ENCODE measurements around the gene PCK1.

PCK1 gene

GRCh38 chr20:57595041-57596030, 34.4 kb downstream of the PCK1 start:
- DNase-seq (ENCODE audit: low read depth): no peak
- no peak overlapping the region for H3K4me3 ChIP-seq (ENCODE audit: low read depth, low read length)

DNA sequence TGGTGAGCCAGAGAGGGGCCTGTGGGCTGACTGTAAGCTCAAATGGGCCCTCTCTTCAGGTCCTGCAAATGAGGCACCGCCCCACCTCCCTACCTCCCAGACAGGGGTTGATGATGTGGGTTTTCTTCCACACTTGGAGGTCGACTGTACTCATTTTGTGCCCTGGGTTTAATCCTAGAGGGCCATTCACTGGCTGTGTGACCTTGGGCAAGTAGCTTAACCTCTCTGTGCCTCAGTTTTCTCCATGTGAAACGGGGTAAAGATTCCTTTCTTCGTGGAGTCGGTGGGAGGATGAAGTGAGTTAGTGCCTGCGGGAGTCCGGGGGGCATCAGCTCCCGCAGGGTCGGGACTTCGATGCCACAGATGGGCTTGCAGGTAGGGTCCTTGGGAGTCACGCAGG, 35.4 kb downstream of the PCK1 start:
- no peak for DNase-seq (ENCODE audit: low read depth)
- no peak overlapping the region for H3K4me3 ChIP-seq (ENCODE audit: low read depth, low read length)

- H3K4me3 ChIP-seq (ENCODE audit: low read depth, low read length): no peak overlapping the region
- DNase-seq (ENCODE audit: low read depth): no peak
These were observed 36.4 kb downstream of the PCK1 start for GRCh38 chr20:57596998-57597939.

- no peak overlapping the region for H3K4me3 ChIP-seq (ENCODE audit: low read depth, low read length)
- no peak for DNase-seq (ENCODE audit: low read depth)
These were observed 37.1 kb downstream of the PCK1 start for GRCh38 chr20:57598060-57598459.

GRCh38 chr20:57598491-57598890, 37.6 kb downstream of the PCK1 start:
- DNase-seq (ENCODE audit: low read depth): no peak
- no peak overlapping the region for H3K4me3 ChIP-seq (ENCODE audit: low read depth, low read length)

DNA sequence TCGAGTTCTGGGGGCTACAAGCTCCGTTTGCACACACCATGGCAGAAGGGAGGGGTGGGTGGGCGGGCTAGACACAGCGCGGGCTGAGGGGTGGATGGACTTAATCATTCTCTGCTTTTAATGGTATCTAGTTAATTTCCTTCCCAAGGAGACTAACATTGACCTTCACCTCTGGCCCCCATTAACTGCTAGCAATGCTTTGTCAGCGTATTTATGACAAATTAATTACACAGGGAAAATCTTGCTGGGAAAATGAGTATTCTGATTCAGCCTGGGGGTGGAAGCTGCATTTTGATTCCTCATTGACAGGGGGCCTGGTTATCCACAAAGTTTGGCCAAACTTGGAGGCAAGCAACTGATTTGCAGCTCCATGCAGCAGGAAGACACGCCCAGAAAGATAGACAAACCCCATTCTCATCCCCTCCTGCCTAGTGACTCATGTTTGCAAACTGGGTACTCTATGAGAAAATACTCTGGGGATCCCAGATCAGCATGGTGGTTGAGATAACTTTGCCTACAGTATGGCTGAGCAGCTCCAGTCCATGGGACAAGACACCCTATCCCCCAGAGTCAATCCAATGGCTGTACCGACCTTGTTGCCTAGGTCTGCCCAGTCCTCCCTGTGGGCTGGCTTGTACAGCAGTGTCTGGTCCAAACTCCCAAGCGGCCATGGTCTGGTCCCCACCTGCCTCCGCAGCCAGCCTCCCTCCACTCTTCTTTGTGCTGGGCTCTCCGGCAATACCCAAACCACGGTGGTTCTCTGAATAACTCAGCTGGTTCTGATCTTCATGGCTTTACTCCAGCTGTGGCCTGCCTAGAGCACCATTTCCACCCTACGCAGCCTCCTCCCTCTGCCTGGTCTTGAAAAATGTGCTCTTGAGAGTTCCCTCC, 39.7 kb downstream of the PCK1 start:
- H3K4me3 ChIP-seq (ENCODE audit: low read depth, low read length): no peak overlapping the region
- no peak for DNase-seq (ENCODE audit: low read depth)

DNA sequence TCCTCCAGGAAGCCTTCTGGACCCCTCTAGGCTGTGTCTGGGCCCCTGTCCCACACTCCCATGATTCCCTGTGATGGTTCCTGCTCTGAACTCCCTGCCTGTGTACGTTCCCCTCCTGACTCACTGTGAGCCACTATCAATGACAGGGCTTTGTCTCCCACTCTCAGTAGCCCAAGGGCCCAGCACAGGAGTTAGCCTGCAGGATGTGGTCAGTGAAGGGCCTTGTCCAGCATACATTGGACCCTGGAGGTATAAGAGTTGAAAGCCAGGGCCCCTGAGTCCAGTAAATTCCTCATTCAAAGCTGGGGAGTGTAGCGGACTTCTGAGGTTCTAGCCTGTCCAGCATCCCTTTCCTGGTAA, 40.3 kb downstream of the PCK1 start:
- H3K4me3 ChIP-seq (ENCODE audit: low read depth, low read length): no peak overlapping the region
- no peak for DNase-seq (ENCODE audit: low read depth)

- DNase-seq (ENCODE audit: low read depth): no peak
- no peak overlapping the region for H3K4me3 ChIP-seq (ENCODE audit: low read depth, low read length)
These were observed 40.8 kb downstream of the PCK1 start for GRCh38 chr20:57601737-57602136.

- DNase-seq (ENCODE audit: low read depth): no peak
- no peak overlapping the region for H3K4me3 ChIP-seq (ENCODE audit: low read depth, low read length)
These were observed 42.2 kb downstream of the PCK1 start for GRCh38 chr20:57603120-57603519.

DNA sequence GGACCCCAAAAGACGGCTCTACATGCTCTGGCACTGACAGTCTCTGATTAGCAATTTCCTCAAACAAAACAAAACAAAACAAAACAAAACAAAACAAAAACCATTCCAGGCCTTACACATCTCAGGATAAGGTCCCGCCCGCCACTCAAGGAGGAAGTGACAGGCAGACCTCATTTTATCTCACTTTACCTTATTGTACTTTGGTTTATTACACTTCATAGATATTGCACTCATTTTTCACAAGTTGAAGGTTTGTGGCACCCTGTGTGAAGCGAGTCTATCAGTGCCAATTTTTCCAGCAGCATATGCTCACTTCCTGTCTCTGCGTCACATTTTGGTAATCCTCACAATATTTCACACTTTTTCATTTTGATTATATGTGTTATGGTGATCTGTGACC, 44.1 kb downstream of the PCK1 start:
- no peak overlapping the region for H3K4me3 ChIP-seq (ENCODE audit: low read depth, low read length)
- DNase-seq (ENCODE audit: low read depth): no peak

DNA sequence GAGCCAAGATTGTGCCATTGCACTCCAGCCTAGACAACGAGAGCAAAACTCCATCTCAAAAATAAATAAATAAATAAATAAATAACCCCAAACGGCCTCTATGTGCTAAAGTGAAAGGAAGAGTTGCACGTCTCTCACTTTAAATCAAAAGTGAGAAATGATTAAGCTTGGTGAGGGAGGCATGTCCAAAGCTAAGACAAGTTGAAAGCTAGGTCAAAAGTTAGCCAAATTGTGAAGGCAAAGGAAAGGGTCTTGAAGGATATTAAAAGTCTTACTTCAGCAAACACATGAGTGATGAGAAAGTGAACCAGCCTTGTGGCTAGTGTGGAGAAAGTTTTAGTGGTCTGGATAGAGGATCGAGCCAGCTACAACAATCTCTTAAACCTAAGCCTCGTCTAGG, 45.0 kb downstream of the PCK1 start:
- H3K4me3 ChIP-seq (ENCODE audit: low read depth, low read length): no peak overlapping the region
- DNase-seq (ENCODE audit: low read depth): no peak

- H3K4me3 ChIP-seq (ENCODE audit: low read depth, low read length): no peak overlapping the region
- no peak for DNase-seq (ENCODE audit: low read depth)
These were observed 47.6 kb downstream of the PCK1 start for GRCh38 chr20:57608516-57608915.

DNA sequence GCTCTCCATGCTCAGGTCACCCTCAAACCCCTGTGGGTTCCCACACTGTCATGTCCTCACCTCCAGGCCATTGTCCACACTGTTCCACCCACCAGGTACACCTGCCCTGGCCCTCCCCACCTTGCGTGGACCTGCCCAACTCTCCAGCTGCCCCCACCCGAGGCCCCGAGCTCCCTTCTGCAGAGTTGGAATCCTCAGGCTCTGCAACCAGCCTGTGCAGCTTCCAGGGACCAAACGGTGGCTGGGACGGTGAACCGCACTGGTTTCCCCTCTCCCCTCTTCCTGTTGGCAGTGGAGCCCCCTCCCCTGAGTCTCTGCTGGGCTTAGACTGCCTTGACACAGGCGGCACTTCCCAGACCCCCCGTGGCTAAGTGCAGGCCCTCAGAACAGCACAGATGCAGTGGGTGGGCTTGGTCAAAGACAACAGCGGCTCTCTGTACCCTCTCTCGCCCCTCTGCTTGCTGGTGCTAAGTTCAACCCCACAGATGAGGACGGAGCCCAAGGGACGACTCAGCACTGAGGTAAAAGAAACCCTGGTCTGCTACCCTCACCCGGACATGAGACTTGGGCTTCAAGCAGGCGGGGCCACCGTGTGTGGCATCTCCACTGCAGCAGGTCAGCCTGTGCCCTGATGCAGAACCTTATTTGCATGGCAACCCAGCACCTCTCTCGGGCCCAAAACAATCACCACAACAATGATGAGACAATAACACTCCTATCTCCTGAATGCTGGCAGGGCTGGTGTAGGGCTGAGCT, 48.4 kb downstream of the PCK1 start:
- no peak for DNase-seq (ENCODE audit: low read depth)
- no peak overlapping the region for H3K4me3 ChIP-seq (ENCODE audit: low read depth, low read length)

- no peak overlapping the region for H3K4me3 ChIP-seq (ENCODE audit: low read depth, low read length)
- no peak for DNase-seq (ENCODE audit: low read depth)
These were observed 48.9 kb downstream of the PCK1 start for GRCh38 chr20:57609842-57610167.

DNA sequence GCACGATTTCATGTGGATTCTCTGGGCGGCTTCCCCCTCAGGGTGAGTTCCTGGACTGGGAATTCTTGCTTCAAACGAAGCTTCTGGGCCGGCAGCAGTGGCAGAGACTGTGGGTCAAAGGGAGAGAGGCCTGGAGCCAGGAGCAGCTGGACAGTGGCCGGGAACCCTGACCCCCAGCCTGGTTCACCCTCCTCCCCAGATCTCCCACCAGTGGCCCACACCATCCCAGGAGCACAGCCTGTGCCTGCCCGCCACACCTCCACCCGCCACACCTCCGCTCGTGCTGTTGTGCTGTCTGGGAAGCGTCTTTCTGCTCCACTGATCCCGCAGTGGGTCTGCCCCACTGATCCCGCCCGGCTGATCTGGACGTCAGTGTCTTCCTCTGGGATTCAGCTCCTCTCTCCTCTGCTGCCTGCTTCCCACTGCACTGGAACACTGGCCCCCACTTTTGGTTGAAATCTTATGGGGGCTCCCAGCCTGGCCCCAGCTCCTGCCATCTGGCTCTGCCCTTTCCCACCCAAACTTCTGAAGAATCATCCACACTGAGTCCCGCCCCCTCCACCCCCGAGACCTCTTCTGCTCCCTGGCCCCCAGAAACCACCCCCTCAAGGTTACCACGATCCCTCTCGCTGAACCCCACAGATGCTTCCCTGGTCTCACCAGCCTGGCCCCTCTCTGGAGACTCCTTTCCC, 49.5 kb downstream of the PCK1 start:
- H3K4me3 ChIP-seq (ENCODE audit: low read depth, low read length): no peak overlapping the region

GRCh38 chr20:57611586-57612311, 50.8 kb downstream of the PCK1 start:
- no peak overlapping the region for H3K4me3 ChIP-seq (ENCODE audit: low read depth, low read length)
- no peak for DNase-seq (ENCODE audit: low read depth)

More for the DNA sequence above, 49.5 kb downstream of the PCK1 start:
- no peak for DNase-seq (ENCODE audit: low read depth)

- no peak overlapping the region for H3K4me3 ChIP-seq (ENCODE audit: low read depth, low read length)
- DNase-seq (ENCODE audit: low read depth): no peak
These were observed 51.5 kb downstream of the PCK1 start for GRCh38 chr20:57612436-57612835.

GRCh38 chr20:57612916-57613315, 52.0 kb downstream of the PCK1 start:
- no peak overlapping the region for H3K4me3 ChIP-seq (ENCODE audit: low read depth, low read length)
- no peak for DNase-seq (ENCODE audit: low read depth)
